ENCODE results near the gene PIK3R2. TPM values are rescaled to one million over a fixed set of nuclear protein-coding genes. Genes with fewer than 3 reads are reported as not detected.
A peak's percentile ranks its signal among the peaks of the same experiment; 100 is the strongest.

Gene PIK3R2
- polyA plus RNA-seq, 3 donors: 20.1 to 38.9 (median 30.4) TPM

DNA sequence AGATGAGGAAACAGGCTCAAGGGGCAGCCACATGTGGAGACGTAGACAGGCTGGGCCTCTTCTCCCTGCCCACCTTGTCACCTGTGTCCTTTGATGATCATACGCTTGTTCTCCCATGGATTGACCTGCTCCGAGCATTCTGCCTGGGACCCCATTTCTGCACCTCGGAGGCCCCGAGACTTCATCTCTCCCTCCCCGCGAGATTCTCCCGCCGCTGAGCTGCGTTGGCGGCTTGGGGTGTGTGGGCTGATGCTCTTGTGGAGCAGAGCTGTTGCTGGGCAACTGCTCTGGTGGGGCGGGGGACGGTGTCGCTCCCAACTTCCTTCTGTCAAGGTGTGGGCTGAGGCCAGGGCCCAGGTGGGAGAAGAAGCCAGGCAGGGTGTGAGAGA lies 33.3 kb upstream of the PIK3R2 start:
- no peak for DNase-seq (ENCODE audit: extremely low read depth in 1 of 11, low read depth in 9 of 11, low spot score in 4 of 11)

DNA sequence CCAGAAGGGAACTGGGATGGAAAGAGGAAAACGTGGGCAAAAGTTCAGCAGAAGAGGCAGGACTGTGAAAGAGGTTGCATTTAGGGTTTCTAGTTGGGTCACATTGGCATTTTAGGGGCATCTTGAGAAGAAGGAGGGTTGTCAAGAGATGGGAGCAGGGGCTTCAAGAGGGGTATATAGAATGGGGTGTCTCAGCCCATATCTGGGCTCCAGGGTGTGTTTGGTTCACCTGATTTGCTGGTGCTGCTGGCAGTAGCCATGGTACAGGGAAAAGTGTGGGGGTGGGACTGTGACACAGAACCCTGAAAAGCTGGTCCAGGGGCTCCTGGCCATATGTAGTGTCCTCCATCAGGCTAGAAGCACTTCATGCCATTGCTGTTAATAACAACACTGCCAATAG lies 32.8 kb upstream of the PIK3R2 start:
- no peak for DNase-seq (ENCODE audit: extremely low read depth in 1 of 11, low read depth in 9 of 11, low spot score in 4 of 11)

DNA sequence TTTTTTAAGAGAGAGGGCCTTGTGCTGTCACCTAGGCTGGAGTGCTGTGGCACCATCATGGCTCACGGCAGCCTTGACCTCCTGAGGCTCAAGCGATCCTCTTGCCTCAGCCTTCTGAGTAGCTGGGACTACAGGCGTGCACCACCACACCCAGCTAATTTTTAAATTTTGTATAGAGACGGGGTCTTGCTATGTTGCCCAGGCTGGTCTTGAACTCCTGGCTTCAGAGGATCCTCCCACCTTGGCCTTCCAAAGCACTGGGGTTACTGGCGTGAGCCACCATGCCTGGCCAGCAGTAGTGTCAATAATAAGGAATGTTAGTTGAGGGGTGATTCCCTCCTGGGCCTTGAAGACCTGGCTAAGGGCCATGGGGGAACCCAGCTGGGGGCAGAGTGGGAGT lies 31.8 kb upstream of the PIK3R2 start:
- no peak for DNase-seq (ENCODE audit: extremely low read depth in 1 of 11, low read depth in 9 of 11, low spot score in 4 of 11)

GRCh38 chr19:18122424-18122823 lies 30.5 kb upstream of the PIK3R2 start:
- no peak for DNase-seq (ENCODE audit: extremely low read depth in 1 of 11, low read depth in 9 of 11, low spot score in 4 of 11)

GRCh38 chr19:18122860-18123795 lies 29.8 kb upstream of the PIK3R2 start:
- DNase-seq (ENCODE audit: extremely low read depth in 1 of 11, low read depth in 9 of 11, low spot score in 4 of 11): no peak

GRCh38 chr19:18123819-18124218 lies 29.1 kb upstream of the PIK3R2 start:
- no peak for DNase-seq (ENCODE audit: extremely low read depth in 1 of 11, low read depth in 9 of 11, low spot score in 4 of 11)

DNA sequence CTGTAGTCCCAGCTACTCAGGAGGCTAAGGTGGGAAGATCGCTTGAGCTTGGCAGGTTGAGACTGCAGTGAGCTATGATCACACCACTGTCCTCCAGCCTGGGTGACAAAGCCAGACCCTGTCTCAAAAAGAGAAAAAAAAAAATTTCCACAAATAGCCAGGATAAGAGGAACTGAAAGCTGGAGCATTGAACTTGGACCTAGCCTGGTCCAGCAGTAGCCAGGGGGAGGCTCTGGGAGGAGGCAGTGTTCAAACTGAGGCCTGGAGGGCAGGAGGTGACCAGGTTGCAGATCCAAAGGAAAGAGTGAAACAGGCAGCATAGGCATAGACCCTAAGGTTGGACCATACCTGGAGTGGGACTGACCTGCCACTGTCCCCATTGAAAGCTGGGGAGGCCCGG lies 26.9 kb upstream of the PIK3R2 start:
- DNase-seq (ENCODE audit: extremely low read depth in 1 of 11, low read depth in 9 of 11, low spot score in 4 of 11): no peak

GRCh38 chr19:18128044-18128443 lies 24.9 kb upstream of the PIK3R2 start:
- DNase-seq (ENCODE audit: extremely low read depth in 1 of 11, low read depth in 9 of 11, low spot score in 4 of 11): no peak

DNA sequence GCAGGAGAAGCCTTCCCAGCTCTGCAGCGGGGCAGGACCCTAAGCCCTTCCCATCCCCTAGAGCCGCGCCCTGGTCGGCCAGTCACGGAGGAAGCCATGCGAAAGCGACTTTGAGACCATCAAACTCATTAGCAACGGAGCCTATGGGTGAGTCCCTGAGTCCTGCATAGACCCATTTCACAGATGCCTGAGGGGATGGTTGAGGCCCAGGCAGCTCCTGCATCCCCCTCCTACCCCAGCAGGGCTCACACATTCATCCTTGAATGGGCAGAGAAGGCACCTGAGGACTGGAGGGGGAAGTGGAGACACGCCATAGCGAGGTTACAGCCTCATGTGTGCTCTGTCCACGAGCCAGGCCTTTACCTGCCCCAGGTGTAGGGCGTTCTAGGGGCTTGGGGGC lies 24.2 kb upstream of the PIK3R2 start:
- DNase-seq (ENCODE audit: extremely low read depth in 1 of 11, low read depth in 9 of 11, low spot score in 4 of 11): no peak

GRCh38 chr19:18130523-18131242 lies 22.3 kb upstream of the PIK3R2 start:
- DNase-seq (ENCODE audit: extremely low read depth in 1 of 11, low read depth in 9 of 11, low spot score in 4 of 11): no peak

- DNase-seq (ENCODE audit: extremely low read depth in 1 of 11, low read depth in 9 of 11, low spot score in 4 of 11): no peak
These were observed 20.9 kb upstream of the PIK3R2 start for GRCh38 chr19:18131841-18132596.

DNA sequence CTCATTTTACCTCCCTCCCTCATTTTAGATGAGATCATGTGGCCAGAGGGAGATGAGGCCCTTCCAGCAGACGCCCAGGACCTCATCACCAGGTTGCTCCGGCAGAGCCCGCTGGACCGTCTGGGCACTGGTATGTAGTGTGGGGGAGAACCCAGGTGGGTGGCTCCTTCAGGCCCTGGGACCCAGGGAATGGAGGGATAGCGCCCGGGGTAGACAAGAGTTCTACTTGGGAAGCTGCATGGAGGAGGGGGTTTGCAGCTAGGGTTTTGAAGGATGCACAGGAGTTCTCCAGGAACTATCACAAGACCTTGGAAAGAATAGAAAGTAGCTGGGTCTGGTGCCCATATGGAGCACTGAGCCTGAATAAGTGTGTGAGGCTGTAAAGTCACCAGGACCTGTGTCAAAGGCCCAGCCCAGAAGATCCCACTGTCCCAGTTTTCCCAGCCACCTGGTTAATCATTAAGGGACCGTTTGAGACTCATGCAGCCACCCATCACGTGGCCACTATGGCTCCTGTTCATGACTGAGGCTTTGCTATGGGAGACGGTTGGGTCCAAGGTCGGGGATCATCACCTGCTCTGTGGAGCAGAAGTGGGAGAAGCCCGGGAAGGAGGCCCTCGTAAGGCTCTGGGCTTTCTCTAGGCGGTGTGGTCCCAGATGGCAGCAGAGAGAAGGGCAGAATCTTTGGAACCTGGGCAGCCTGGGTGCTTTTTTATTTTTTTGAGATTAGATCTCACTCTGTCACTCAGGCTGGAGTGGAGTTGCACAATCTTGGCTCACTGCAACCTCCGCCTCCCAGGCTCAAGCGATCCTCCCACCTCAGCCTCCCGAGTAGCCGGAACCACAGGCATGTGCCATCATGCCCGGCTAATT lies 17.0 kb upstream of the PIK3R2 start:
- DNase-seq (ENCODE audit: extremely low read depth in 1 of 11, low read depth in 9 of 11, low spot score in 4 of 11): peak in 1 of 11 donors; percentile 71

DNA sequence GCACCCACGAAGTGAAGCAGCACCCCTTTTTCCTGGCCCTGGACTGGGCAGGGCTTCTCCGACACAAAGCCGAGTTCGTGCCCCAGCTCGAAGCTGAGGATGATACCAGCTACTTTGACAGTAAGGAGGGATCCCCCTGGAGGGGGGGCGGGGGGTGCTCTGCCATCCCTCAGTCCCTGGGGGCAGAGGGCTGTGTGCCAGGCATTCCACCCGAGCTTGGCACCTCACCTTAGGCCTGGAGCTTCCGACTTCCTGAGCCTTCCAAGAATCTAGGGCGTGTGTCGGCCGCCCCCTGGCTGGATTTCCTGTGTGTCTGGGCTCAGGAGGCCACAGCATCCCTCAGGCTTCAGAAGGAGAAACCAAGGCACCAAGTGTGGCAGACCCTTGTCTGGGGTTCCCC lies 15.7 kb upstream of the PIK3R2 start:
- no peak for DNase-seq (ENCODE audit: extremely low read depth in 1 of 11, low read depth in 9 of 11, low spot score in 4 of 11)

GRCh38 chr19:18137657-18138339 lies 15.2 kb upstream of the PIK3R2 start:
- DNase-seq (ENCODE audit: extremely low read depth in 1 of 11, low read depth in 9 of 11, low spot score in 4 of 11): no peak

DNA sequence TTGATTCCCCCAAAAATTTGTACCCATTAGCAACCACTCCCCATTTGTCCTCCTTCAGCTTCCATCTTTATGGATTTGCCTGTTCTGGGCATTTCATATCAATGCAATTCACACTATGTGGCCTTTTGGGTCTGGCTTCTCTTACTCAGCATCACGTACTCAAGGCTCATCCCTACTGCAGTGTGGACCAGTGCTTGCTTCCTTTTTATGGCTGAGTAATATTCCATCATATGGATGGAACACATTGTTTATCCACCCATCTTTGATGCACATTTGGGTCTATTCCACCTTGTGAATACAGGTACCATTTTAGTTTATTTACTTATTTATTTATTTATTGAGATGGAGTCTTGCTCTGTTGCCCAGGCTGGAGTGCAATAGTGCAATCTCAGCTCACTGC lies 12.5 kb upstream of the PIK3R2 start:
- DNase-seq (ENCODE audit: extremely low read depth in 1 of 11, low read depth in 9 of 11, low spot score in 4 of 11): no peak

GRCh38 chr19:18141031-18141430 lies 11.9 kb upstream of the PIK3R2 start:
- DNase-seq (ENCODE audit: extremely low read depth in 1 of 11, low read depth in 9 of 11, low spot score in 4 of 11): no peak

DNA sequence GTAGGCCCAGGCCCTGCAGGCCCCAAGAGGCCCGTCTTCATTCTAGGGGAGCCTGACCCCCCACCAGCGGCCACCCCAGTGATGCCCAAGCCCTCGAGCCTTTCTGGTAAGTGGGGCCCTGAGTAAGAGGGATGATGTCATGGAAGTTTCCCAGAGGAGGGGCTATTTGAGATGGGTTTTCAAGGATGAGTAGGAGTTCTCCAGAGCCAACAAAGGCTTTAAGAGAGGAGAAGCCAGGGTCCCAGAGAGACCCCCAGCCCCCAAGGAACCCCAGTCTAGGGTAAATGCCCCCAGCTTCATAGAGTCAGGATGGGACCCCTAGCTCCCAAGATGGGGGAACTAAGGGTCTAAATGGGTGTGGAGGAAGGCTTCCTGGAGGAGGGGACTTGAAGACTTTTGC lies 9.1 kb upstream of the PIK3R2 start:
- no peak for DNase-seq (ENCODE audit: extremely low read depth in 1 of 11, low read depth in 9 of 11, low spot score in 4 of 11)

DNA sequence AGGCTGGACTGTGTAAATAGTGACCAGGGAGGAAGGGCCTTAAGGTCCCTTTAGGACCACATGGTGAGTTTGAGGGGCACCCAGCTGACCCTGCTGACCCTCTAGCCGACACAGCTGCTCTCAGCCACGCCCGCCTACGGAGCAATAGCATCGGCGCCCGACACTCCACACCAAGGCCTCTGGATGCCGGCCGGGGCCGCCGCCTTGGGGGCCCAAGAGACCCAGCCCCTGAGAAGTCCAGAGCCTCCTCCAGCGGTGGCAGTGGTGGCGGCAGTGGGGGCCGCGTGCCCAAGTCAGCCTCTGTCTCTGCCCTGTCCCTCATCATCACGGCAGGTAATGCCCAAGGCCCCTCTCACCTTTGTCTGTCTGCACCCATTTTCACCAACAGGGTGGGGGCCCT lies 8.6 kb upstream of the PIK3R2 start:
- DNase-seq (ENCODE audit: extremely low read depth in 1 of 11, low read depth in 9 of 11, low spot score in 4 of 11): no peak

Measured in renal cortex interstitium (tissue), 11 donors.